ENCODE results near the gene FZD10.

GRCh38 chr12:130139567-130140421 lies 22.5 kb upstream of the FZD10 start:
- TF ChIP-seq, protein P1, sequence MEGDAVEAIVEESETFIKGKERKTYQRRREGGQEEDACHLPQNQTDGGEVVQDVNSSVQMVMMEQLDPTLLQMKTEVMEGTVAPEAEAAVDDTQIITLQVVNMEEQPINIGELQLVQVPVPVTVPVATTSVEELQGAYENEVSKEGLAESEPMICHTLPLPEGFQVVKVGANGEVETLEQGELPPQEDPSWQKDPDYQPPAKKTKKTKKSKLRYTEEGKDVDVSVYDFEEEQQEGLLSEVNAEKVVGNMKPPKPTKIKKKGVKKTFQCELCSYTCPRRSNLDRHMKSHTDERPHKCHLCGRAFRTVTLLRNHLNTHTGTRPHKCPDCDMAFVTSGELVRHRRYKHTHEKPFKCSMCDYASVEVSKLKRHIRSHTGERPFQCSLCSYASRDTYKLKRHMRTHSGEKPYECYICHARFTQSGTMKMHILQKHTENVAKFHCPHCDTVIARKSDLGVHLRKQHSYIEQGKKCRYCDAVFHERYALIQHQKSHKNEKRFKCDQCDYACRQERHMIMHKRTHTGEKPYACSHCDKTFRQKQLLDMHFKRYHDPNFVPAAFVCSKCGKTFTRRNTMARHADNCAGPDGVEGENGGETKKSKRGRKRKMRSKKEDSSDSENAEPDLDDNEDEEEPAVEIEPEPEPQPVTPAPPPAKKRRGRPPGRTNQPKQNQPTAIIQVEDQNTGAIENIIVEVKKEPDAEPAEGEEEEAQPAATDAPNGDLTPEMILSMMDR (IDR thresholded peaks at IDR 0.05 in 2 of 3, conservative IDR thresholded peaks at IDR 0.05 in 1 of 3; ENCODE audit: borderline replicate concordance in 1 of 3, insufficient read depth in 1 of 3, low read depth in 2 of 3, low read length in 2 of 3), result no peak
- no peak for TF ChIP-seq POLR2A (IDR thresholded peaks at IDR 0.05; ENCODE audit: borderline replicate concordance, extremely low read depth, insufficient read depth, insufficient read length)

All from HCT116 (cell line).